ENCODE data around the gene TTPAL. TPM values are rescaled to one million over a fixed set of nuclear protein-coding genes. Genes with fewer than 3 reads are reported as not detected.

TTPAL gene
- total RNA-seq, 1 experiment from 2014 or later: 28.5 TPM

GRCh38 chr20:44485078-44485829, 9.6 kb downstream of the TTPAL start:
- peaks cover 22% of the 10 kb centered on the region for H3K36me3 ChIP-seq (ENCODE audit: low read depth)

GRCh38 chr20:44485830-44486198, 10.1 kb downstream of the TTPAL start:
- ChIA-PET POLR2A (ENCODE audit: unreplicated experiment) (no interaction called here), CTCF (no interaction called here)
- no peak overlapping the region for H3K4me2 ChIP-seq
- no peaks in the 10 kb centered on the region for H3K4me1 ChIP-seq (replicated peaks; ENCODE audit: insufficient read depth)
- DNase-seq: no peak
- H4K20me1 ChIP-seq (ENCODE audit: insufficient read depth): no peaks in the 10 kb centered on the region
- intact Hi-C loops (cut with micrococcal nuclease; ENCODE audit: unreplicated experiment): no loop called here
- no peaks in the 10 kb centered on the region for H3K27me3 ChIP-seq (ENCODE audit: insufficient read depth, low read depth)
- no peak overlapping the region for H3K27ac ChIP-seq
- no peak overlapping the region for H2AFZ ChIP-seq
- H3K9me3 ChIP-seq (ENCODE audit: insufficient read depth, low read depth): no peaks in the 10 kb centered on the region
- peaks cover 26% of the 10 kb centered on the region for H3K36me3 ChIP-seq (ENCODE audit: low read depth)
- H3K9me2 ChIP-seq (ENCODE audit: insufficient read depth): no peaks in the 10 kb centered on the region
- no peak overlapping the region for H3K4me3 ChIP-seq
- no peaks in the 10 kb centered on the region for H3K79me2 ChIP-seq (ENCODE audit: low read depth)
- no peak for TF ChIP-seq CTCF (conservative IDR thresholded peaks at IDR 0.05)
- H3F3A ChIP-seq (ENCODE audit: insufficient read depth, low read depth): 0 out of 2 replicates have a peak, but pooled peaks cover 5% of the 10 kb centered on the region
- no TSS peak for BruUV-seq (replicated peaks)

More at GRCh38 chr20:44485078-44485829, 9.6 kb downstream of the TTPAL start:
- DNase-seq: no peak
- no peak for TF ChIP-seq EZH2 (IDR thresholded peaks at IDR 0.05; ENCODE audit: low read depth)
- H3K27ac ChIP-seq: no peak overlapping the region
- H3K79me2 ChIP-seq (ENCODE audit: low read depth): no peaks in the 10 kb centered on the region
- intact Hi-C loops (cut with micrococcal nuclease; ENCODE audit: unreplicated experiment): no loop called here
- ChIA-PET CTCF (no interaction called here), POLR2A (ENCODE audit: unreplicated experiment) (no interaction called here)
- H3K9me3 ChIP-seq (ENCODE audit: insufficient read depth, low read depth): no peaks in the 10 kb centered on the region
- BruUV-seq (replicated peaks): no TSS peak
- H3K4me3 ChIP-seq: no peak overlapping the region
- H3F3A ChIP-seq (ENCODE audit: insufficient read depth, low read depth): 0 out of 2 replicates have a peak, but pooled peaks cover 5% of the 10 kb centered on the region
- no peaks in the 10 kb centered on the region for H4K20me1 ChIP-seq (ENCODE audit: insufficient read depth)
- no peaks in the 10 kb centered on the region for H3K4me1 ChIP-seq (replicated peaks; ENCODE audit: insufficient read depth)
- H3K4me2 ChIP-seq: no peak overlapping the region
- no peaks in the 10 kb centered on the region for H3K9me2 ChIP-seq (ENCODE audit: insufficient read depth)
- no peaks in the 10 kb centered on the region for H3K27me3 ChIP-seq (ENCODE audit: insufficient read depth, low read depth)
- H2AFZ ChIP-seq: no peak overlapping the region

GRCh38 chr20:44488551-44488950, 12.9 kb downstream of the TTPAL start:
- H3K4me3 ChIP-seq: no peak overlapping the region
- no peak overlapping the region for H2AFZ ChIP-seq
- H3K9me3 ChIP-seq (ENCODE audit: insufficient read depth, low read depth): no peaks in the 10 kb centered on the region
- H3K4me1 ChIP-seq (replicated peaks; ENCODE audit: insufficient read depth): no peaks in the 10 kb centered on the region
- ChIA-PET CTCF (no interaction called here), POLR2A (ENCODE audit: unreplicated experiment) (no interaction called here)
- H3K27ac ChIP-seq: no peak overlapping the region
- H3K4me2 ChIP-seq: no peak overlapping the region
- no peaks in the 10 kb centered on the region for H3K79me2 ChIP-seq (ENCODE audit: low read depth)
- H3K36me3 ChIP-seq (ENCODE audit: low read depth): peaks cover 40% of the 10 kb centered on the region
- H4K20me1 ChIP-seq (ENCODE audit: insufficient read depth): no peaks in the 10 kb centered on the region
- DNase-seq: no peak
- no peaks in the 10 kb centered on the region for H3K9me2 ChIP-seq (ENCODE audit: insufficient read depth)
- no TSS peak for BruUV-seq (replicated peaks)
- intact Hi-C loops (cut with micrococcal nuclease; ENCODE audit: unreplicated experiment): no loop called here
- H3F3A ChIP-seq (ENCODE audit: insufficient read depth, low read depth): peaks cover 9% of the 10 kb centered on the region; the same call in 1 of the 2 replicates
- TF ChIP-seq EZH2 (IDR thresholded peaks at IDR 0.05; ENCODE audit: low read depth): no peak
- TF ChIP-seq CTCF (conservative IDR thresholded peaks at IDR 0.05): no peak
- no peaks in the 10 kb centered on the region for H3K27me3 ChIP-seq (ENCODE audit: insufficient read depth, low read depth)

GRCh38 chr20:44489223-44489622, 13.5 kb downstream of the TTPAL start:
- no TSS peak for BruUV-seq (replicated peaks)
- H3K4me2 ChIP-seq: no peak overlapping the region
- no peak overlapping the region for H3K4me3 ChIP-seq
- H3K27ac ChIP-seq: no peak overlapping the region
- intact Hi-C loops (cut with micrococcal nuclease; ENCODE audit: unreplicated experiment): no loop called here
- no peaks in the 10 kb centered on the region for H3K27me3 ChIP-seq (ENCODE audit: insufficient read depth, low read depth)
- no peaks in the 10 kb centered on the region for H4K20me1 ChIP-seq (ENCODE audit: insufficient read depth)
- H3K9me2 ChIP-seq (ENCODE audit: insufficient read depth): no peaks in the 10 kb centered on the region
- TF ChIP-seq EZH2 (IDR thresholded peaks at IDR 0.05; ENCODE audit: low read depth) (no peak), CTCF (conservative IDR thresholded peaks at IDR 0.05) (no peak)
- no peaks in the 10 kb centered on the region for H3K79me2 ChIP-seq (ENCODE audit: low read depth)
- H3K9me3 ChIP-seq (ENCODE audit: insufficient read depth, low read depth): no peaks in the 10 kb centered on the region
- H3K4me1 ChIP-seq (replicated peaks; ENCODE audit: insufficient read depth): peaks cover 3% of the 10 kb centered on the region
- H2AFZ ChIP-seq: no peak overlapping the region
- ChIA-PET POLR2A (ENCODE audit: unreplicated experiment) (no interaction called here), CTCF (no interaction called here)
- peaks cover 47% of the 10 kb centered on the region for H3K36me3 ChIP-seq (ENCODE audit: low read depth)
- no peak for DNase-seq
- peaks cover 10% of the 10 kb centered on the region; the same call in 1 of the 2 replicates for H3F3A ChIP-seq (ENCODE audit: insufficient read depth, low read depth)

Data from PC-9 (cell line).